ENCODE measurements around the gene NOM1.
A peak's percentile ranks its signal among the peaks of the same experiment; 100 is the strongest.

The NOM1 gene

DNA sequence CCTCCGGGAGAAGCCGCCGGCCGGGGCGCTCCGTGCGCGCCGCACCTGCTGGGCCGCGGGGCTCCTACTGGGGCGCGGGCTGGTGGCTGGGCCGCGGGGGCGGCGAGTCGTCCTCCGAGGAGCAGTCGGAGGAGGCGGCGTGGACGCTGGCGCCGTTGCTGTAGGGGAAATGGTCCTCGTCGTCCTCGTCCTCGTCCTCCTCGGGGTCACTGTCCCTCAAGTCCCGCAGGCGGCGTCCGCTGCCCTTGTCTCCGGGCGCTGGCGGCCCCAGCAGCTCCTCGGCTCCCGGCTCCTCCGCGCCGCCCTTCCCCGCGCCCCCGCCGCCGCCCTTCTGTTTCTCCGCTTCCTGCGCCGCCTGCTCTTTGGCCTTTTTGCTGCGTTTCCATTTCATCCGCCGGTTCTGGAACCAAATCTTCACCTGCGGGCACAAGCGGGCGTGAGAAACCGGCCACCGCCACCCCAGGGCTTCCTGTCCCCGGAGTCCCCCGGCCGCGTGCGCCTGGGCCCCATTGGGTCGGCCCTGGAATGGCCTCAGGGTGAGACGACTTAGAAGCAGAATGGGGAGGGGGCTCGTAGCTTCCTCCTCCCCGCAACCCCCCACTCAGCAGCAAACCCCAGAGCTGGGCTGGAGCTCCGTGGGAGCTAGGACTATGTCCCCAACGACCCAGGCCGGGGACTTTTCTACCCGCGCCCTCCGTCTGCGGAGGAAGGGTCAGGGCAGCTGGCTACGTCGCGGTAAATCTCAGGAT lies 56.1 kb downstream of the NOM1 start:
- peak; percentile 57 for DNase-seq

DNA sequence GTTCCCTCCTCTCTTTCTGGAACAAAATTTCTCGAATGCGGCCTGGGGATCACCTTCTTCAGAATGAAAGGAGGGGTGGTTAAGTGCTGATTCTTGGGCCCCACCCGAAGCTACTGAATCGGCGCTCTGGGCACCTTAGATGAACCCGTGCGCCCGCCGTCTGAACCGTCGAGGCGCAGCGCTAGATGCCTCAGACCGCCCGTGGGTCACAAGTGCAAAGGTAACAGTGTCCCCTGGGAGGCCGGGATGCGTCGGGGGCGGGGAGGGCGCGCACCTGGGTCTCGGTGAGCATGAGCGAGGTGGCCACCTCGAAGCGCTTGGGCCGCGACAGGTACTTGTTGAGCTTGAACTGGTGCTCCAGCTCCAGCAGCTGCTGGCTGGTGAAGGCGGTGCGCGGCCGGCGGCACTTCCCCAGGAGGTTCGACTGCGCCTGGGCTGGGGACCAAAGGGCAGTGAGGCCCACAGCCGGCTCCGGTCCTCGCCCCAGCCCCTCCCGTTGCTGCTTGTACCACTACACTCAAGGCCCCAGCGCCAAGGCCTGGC lies 56.8 kb downstream of the NOM1 start:
- DNase-seq: peak; percentile 59

DNA sequence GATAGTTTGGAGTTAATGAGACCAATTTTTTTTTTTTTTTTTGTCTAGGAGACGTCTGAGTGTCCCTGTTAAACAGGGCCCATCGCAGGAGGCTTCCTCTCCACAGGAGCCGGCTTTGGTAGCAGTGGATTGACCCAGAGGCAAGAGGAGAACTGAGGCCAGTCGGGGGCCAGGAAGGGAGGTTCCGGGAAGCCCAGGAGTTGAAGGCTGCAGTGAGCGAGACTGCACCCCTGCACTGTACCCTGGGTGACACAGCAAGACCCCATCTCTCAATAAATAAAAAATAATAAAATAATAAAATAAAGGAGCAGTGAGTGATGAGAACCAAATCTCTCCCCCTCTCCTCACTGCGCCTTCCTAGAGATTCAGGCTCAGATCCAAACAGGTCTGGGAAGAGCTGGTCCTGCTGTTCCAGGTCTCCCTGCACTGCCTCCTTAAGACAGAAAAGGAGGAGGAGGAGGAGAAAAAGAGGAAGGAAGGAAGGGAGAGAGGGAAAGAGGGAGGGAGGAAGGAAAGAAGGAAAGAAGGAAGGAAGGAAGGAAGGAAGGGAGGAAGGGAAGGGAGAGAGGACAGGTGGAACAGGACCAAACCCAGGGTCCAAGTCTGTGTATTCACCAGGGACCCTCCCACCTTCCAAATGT lies 57.4 kb downstream of the NOM1 start:
- no peak for DNase-seq

- DNase-seq: peak; percentile 47
Measured at GRCh38 chr7:157007470-157008066, 58.1 kb downstream of the NOM1 start.

DNA sequence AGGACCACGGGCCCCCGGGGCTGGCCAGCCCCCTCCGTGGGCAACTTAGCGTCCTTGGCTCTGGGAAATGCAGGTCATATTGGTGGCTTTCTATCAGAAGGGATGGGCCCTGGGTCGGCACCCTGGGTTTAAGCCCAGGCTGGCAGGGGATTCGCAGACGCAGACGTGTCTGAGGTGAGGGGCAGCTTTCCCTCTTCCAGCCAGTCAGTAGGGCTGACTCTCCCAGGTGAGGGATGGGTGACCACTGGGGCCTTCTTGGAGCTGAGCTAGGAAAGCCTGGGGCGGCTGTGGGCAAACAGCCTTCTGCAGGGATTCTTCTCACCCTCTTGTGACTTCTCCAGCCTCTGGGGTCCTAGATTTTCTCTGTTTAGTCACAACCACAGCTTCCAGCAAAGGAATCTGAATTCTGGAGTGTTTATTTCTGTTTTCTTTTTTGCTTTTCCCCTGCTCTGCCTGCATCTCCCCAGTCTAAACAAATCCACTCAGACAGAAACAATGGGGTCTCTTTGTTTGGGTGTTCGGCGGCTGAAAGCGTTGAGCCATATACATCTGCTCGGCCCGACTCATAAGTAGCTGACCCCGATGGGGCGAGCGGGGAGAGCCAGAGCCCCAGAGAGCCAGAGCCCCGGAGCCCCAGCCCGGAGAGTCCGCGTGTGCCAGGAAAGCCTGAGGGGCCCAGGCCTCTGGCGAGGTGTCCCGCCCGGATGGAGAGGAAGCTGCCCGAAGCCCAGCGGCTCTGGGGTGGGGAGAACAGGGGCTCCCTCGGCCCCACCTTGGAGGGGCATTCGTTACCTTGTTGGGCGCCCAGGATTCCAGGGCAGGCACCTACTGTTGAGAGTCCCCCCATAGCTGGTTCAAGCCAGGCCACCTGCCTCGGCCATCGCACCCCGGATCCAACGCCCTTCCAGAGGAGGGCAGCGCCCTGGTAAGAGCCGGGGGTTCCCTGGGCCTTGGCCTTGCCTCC lies 59.0 kb downstream of the NOM1 start:
- DNase-seq: no peak

DNA sequence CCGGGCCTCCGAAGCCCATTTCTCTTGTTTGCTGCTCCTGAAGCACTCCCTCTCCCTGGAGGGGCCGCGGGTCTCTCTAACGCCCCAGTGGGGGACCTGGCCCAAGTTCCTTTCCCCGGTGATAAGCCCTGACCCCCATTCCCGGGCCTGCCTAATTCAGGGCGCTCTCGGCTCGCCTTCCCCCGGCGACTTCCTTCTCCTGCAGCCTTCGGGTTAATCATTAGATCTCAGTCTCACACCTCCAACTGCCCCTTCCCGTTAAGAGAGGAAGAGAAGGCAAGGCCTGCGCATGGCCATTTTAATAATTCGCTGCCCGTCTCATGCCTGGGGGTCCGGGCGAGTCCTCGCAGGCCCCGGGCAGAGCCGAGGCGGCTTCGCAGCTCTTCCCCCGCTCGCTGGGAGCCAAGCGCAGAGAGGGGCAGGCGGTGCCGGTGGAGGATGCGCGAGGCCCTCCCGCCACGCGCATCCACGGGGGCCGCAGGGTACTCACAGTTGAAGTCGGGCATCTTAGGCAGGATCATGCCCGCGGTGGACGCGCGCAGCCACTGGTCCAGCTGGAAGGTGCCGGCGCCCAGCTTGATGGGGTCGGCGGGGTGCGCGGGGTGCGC lies 59.8 kb downstream of the NOM1 start:
- DNase-seq: peak; percentile 58

DNA sequence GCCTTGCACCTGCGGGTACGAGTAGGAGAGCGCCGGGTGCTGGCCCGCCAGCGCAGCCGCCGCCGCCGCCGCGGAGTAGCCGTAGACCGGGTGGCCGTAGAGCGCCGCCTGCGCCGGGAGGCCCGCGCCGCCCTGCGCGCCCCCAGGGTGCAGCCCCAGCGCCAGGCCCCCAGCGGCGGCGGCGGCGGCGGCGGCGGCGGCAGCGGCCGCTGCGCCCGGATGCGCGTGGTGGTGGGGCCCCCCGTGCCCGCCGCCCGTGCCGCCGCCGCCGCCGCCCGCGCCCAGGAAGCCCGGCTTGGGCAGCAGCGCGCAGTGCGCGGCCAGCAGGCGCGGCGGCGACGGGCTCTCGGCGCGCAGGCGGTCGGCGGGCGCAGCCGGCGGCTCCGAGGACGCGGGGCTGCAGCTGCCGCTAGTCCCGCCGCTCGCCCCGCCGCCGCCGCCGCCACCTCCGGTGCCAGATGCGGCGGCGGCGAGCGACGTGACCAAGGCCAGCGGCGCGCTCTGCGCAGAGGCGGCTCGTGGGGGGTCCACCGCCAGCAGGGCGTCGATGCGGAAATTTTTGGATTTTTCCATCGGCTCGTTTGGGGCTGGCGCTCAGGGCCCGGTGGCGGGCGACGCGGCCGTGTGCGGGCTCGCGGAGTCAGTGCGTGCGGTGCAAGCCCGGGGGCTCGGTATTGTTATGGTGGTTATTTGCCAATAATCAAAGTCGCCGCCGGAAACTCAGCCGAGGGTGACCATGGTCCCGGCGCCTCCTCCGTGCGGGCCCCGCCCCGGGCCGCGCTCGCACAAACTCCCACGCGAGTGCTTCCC lies 60.5 kb downstream of the NOM1 start:
- DNase-seq: no peak

GRCh38 chr7:157010588-157011332 lies 61.2 kb downstream of the NOM1 start, which contains the start of gene MNX1:
TSS of gene MNX1 (minus strand) at chr7:157010663. CDS start at chr7:157010350, 313 bp downstream.
- peak; percentile 64 for DNase-seq

GRCh38 chr7:157011333-157012112 lies 62.0 kb downstream of the NOM1 start:
- DNase-seq: no peak

GRCh38 chr7:157012113-157012547 lies 62.6 kb downstream of the NOM1 start:
- DNase-seq: no peak

GRCh38 chr7:157013101-157013500 lies 63.6 kb downstream of the NOM1 start:
- no peak for DNase-seq

DNA sequence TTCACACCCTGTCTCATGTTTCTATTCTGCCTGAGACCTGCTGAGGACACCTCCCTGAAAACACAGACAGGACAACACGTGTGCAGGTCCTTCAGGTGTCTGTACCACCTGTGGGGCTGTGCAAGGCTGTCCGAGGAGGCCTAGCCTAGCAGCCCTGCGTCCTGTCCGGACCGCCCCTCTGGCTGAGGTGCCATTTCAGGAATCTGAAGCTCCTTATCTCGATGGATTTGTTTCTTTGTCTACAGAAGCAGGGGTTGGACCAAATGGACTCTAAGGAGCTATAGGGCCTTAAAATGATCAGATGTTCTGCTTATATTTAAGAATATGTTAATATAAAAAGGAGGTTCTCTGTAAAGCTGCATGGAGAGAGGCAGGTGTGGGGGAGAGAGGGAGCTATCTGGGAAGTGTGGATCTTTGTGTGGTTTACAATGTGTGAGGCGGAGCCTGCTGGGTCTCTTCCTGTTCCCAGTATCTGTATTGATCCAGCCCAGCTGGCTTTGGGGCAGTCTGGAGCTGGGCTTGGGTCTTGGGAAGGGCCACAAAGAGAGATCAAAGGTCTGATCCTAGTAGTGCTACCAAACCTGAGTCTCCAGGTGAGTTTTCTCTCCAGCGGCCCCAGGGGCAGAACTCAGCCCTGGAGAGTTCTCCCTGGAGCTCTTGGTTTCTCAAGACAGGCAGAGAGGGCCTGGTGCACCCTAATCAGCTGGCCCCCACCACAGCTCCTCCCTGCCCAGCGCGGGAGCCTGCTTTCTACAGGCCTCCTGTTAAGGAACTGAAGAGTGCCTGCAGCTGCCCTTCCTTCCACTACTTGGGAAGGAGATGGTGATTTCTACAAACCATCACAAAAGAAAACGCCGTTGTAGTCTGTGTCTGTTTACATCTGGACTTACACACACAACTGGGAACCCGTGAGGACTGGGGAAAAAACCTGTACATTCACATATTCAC lies 64.4 kb downstream of the NOM1 start:
- no peak for DNase-seq

DNA sequence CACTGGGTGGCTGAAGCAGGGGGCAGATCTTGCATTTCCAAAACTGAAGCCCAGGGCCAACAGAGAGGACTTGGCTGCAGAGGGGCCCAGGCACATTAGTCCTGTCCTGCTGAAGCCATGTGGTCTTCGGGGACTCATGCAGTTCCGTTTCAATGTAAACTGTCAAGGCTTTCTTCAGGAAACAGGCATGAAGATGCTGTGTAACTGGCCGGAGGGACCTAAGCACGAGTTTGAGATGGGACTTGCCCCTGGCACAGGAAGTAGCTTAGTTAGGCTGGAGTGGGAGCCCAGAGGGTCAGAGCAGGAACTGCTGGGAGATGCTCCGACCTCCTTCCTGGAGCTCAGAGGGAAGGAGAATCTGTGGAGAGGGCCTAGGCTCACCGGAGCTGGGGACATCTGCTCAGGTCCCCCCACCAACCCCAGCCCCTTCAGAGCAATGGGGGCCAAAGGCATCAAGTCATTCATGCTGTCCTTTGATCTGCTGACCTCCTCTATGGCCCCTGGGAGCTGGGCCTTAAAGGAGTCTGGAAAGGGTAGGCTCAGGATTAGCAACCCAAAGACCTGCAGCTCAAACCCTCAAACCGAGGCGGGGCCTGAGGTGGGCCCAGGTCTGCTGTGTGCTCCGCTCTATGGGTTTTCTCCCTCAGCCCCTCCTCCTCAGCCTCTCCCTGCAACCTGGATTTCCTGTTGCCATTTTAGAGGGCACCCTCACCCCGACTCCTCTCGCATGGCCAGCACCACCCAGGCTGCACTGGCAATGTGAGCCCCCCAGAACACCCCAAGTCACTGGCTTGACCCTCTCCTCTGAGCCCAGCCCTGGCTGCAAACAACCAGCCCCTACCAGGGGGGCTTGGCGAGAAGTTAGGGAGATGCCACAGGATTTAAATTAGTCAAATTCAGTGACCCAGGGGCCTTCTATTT lies 65.4 kb downstream of the NOM1 start:
- DNase-seq: no peak

- no peak for DNase-seq
Measured at GRCh38 chr7:157016024-157016351, 66.5 kb downstream of the NOM1 start.

DNA sequence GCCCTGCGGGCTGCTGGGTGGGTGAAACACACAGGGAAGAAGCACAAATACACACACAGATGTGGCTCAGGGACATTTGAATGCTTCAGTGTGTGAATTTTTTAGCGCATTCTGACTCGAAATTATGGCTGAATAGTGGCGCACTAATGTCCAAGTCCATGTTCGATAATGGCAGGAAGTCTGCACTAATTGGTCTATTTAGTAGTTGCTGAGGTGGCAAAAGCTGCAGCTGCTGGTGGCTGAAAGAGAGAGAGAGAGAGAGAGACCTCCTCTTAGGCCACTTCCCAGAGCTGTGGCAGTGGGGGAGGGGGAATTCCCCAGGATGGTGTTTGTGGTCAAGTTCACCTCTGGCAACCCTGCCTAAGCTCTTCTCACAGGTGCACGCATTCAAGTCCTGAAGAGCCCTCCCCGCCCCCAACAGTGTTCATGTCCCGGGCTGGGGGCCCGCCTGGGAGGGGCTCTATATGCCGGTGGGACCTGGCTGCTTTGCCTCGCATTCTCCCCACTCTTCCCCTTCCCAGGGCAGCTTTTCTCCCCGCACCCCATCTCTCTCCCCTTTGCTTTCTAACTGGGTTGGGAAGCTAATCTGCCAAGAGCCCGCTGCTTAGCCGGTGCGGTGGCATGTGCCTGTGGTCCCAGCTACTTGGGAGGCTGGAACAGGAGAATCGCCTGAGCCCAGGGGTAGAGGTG lies 67.0 kb downstream of the NOM1 start:
- peak; percentile 59 for DNase-seq

GRCh38 chr7:157017149-157017548 lies 67.6 kb downstream of the NOM1 start:
- no peak for DNase-seq

Measured in activated CD8-positive, alpha-beta memory T cell treated with anti-CD3 and anti-CD28 coated beads for 24 hours (primary cell).